ENCODE measurements around the gene NKX6-1. TPM values are rescaled to one million over a fixed set of nuclear protein-coding genes. Genes with fewer than 3 reads are reported as not detected.

Gene NKX6-1
- total and polyA plus RNA-seq, 2 donors (not counting 3 experiments of a cell fraction or from before 2014, with no cell fraction given): not detected

GRCh38 chr4:84512277-84512676 is 13.2 kb upstream of the NKX6-1 start:
- no TSS peak for BruUV-seq (replicated peaks)
- Histone ChIP-seq H3K4me2 (ENCODE audit: insufficient read depth, low read length) (no peak overlapping the region), H3K9me1 (replicated peaks; ENCODE audit: control insufficient read depth, extremely low read depth, insufficient read depth, low read length) (no peaks in the 10 kb centered on the region), H3K79me2 (ENCODE audit: control insufficient read depth, insufficient read depth, low read length) (no peaks in the 10 kb centered on the region), H3K4me3 (replicated peaks in 1 of 3; ENCODE audit: insufficient read depth in 1 of 3, low read depth in 1 of 3, low read length in 3 of 3) (no peak overlapping the region), H2AFZ (ENCODE audit: low read depth, low read length) (no peak overlapping the region), H4K20me1 (replicated peaks; ENCODE audit: control insufficient read depth, extremely low read depth, insufficient read depth, low read length) (no peaks in the 10 kb centered on the region), H3K9me3 (replicated peaks; ENCODE audit: control insufficient read depth, insufficient read depth, low read length) (no peaks in the 10 kb centered on the region), H3K36me3 (ENCODE audit: control insufficient read depth in 2 of 2, extremely low read depth in 1 of 2, insufficient read depth in 2 of 2, low read length in 2 of 2) (no peaks in the 10 kb centered on the region), H3K4me1 (ENCODE audit: control insufficient read depth, extremely low read depth, insufficient read depth, low read length) (no peaks in the 10 kb centered on the region), H3K27me3 (ENCODE audit: control insufficient read depth in 2 of 2, insufficient read depth in 2 of 2, low read length in 2 of 2) (peaks cover 6 to 33% of the 10 kb centered on the region in 2 experiments), H3K9ac (replicated peaks; ENCODE audit: extremely low read depth, insufficient read depth, low read length) (no peak overlapping the region), H3K27ac (ENCODE audit: insufficient read depth, low read depth, low read length) (no peak overlapping the region)
- DNase-seq (ENCODE audit: low read depth, low spot score) (no peak), FAIRE-seq (no peak)
- dilution Hi-C loops (cut with MboI; ENCODE audit: extremely low pct_ligation_motif_present, low sequenced_read_pairs): no loop called here
- CTCF ChIA-PET: interaction anchor here (1.1 to 2.1 kb wide), 4 partner anchors 9 to 29 kb away, joined by 3 to 8 read pairs (median 6); no protein-coding TSS in a partner anchor
- intact Hi-C loops (cut with micrococcal nuclease): no loop called here
- POLR2A ChIA-PET: no interaction called here
- TF ChIP-seq EZH2 (IDR thresholded peaks at IDR 0.05; ENCODE audit: borderline replicate concordance, low read depth, low read length, severe bottlenecking) (no peak), MAX (IDR thresholded peaks at IDR 0.05; ENCODE audit: insufficient read depth, insufficient read length) (no peak), MYC (IDR thresholded peaks at IDR 0.05; ENCODE audit: low read depth, low read length) (no peak), FOS (IDR thresholded peaks at IDR 0.05; ENCODE audit: borderline replicate concordance, insufficient read depth, low read length) (no peak), POLR2AphosphoS5 (IDR thresholded peaks at IDR 0.05; ENCODE audit: insufficient read depth, low read depth, low read length) (no peak), JUN (IDR thresholded peaks at IDR 0.05; ENCODE audit: borderline replicate concordance, insufficient read depth, insufficient read length, low read depth) (no peak), GATA2 (IDR thresholded peaks at IDR 0.05; ENCODE audit: insufficient read depth, insufficient read length, low read depth, low read length) (no peak), POLR2A (IDR thresholded peaks at IDR 0.05; ENCODE audit: low read depth, low read length) (no peak), CTCF (IDR thresholded peaks at IDR 0.05; ENCODE audit: extremely low read depth in 1 of 2, insufficient read depth in 1 of 2, low read depth in 1 of 2, low read length in 2 of 2) (no peak)

Data from endothelial cell of umbilical vein (primary cell).